ENCODE data around the gene CCDC43. TPM values are rescaled to one million over a fixed set of nuclear protein-coding genes. Genes with fewer than 3 reads are reported as not detected.

Gene CCDC43
- total and polyA plus RNA-seq, 2 donors (not counting 3 experiments of a cell fraction or from before 2014, with no cell fraction given): 5.9 to 31.7 TPM

- POLR2A ChIA-PET: no interaction called here
- BruUV-seq (replicated peaks): no TSS peak
- TF ChIP-seq JUN (IDR thresholded peaks at IDR 0.05; ENCODE audit: borderline replicate concordance, insufficient read depth, insufficient read length, low read depth) (no peak), MYC (IDR thresholded peaks at IDR 0.05; ENCODE audit: low read depth, low read length) (no peak), POLR2AphosphoS5 (IDR thresholded peaks at IDR 0.05; ENCODE audit: insufficient read depth, low read depth, low read length) (no peak), FOS (IDR thresholded peaks at IDR 0.05; ENCODE audit: borderline replicate concordance, insufficient read depth, low read length) (no peak), GATA2 (IDR thresholded peaks at IDR 0.05; ENCODE audit: insufficient read depth, insufficient read length, low read depth, low read length) (no peak), EZH2 (IDR thresholded peaks at IDR 0.05; ENCODE audit: borderline replicate concordance, low read depth, low read length, severe bottlenecking) (no peak)
- TF ChIP-seq, protein P1, sequence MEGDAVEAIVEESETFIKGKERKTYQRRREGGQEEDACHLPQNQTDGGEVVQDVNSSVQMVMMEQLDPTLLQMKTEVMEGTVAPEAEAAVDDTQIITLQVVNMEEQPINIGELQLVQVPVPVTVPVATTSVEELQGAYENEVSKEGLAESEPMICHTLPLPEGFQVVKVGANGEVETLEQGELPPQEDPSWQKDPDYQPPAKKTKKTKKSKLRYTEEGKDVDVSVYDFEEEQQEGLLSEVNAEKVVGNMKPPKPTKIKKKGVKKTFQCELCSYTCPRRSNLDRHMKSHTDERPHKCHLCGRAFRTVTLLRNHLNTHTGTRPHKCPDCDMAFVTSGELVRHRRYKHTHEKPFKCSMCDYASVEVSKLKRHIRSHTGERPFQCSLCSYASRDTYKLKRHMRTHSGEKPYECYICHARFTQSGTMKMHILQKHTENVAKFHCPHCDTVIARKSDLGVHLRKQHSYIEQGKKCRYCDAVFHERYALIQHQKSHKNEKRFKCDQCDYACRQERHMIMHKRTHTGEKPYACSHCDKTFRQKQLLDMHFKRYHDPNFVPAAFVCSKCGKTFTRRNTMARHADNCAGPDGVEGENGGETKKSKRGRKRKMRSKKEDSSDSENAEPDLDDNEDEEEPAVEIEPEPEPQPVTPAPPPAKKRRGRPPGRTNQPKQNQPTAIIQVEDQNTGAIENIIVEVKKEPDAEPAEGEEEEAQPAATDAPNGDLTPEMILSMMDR (IDR thresholded peaks at IDR 0.05; ENCODE audit: extremely low read depth in 1 of 2, insufficient read depth in 1 of 2, low read depth in 1 of 2, low read length in 2 of 2): no peak
- TF ChIP-seq, protein P2, sequence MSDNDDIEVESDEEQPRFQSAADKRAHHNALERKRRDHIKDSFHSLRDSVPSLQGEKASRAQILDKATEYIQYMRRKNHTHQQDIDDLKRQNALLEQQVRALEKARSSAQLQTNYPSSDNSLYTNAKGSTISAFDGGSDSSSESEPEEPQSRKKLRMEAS (IDR thresholded peaks at IDR 0.05; ENCODE audit: insufficient read depth, insufficient read length): no peak
- H3K9me3 ChIP-seq (replicated peaks; ENCODE audit: control insufficient read depth, insufficient read depth, low read length): no peaks in the 10 kb centered on the region
- H3K4me1 ChIP-seq (ENCODE audit: control insufficient read depth, extremely low read depth, insufficient read depth, low read length): no peaks in the 10 kb centered on the region
- no peaks in the 10 kb centered on the region for H3K9me1 ChIP-seq (replicated peaks; ENCODE audit: control insufficient read depth, extremely low read depth, insufficient read depth, low read length)
- no peak overlapping the region for H3K4me2 ChIP-seq (ENCODE audit: insufficient read depth, low read length)
- no peaks in the 10 kb centered on the region for H3K79me2 ChIP-seq (ENCODE audit: control insufficient read depth, insufficient read depth, low read length)
- no peak overlapping the region for H3K27ac ChIP-seq (ENCODE audit: insufficient read depth, low read depth, low read length)
- H2AFZ ChIP-seq (ENCODE audit: low read depth, low read length): no peak overlapping the region
- no peaks in the 10 kb centered on the region for H3K36me3 ChIP-seq (ENCODE audit: control insufficient read depth in 2 of 2, extremely low read depth in 1 of 2, insufficient read depth in 2 of 2, low read length in 2 of 2)
- DNase-seq (ENCODE audit: low read depth, low spot score) (no peak), FAIRE-seq (no peak)
- H3K9ac ChIP-seq (replicated peaks; ENCODE audit: extremely low read depth, insufficient read depth, low read length): no peak overlapping the region
- intact Hi-C loops (cut with micrococcal nuclease): no loop called here
- peaks cover 2 to 16% of the 10 kb centered on the region in 2 experiments for H3K27me3 ChIP-seq (ENCODE audit: control insufficient read depth in 2 of 2, insufficient read depth in 2 of 2, low read length in 2 of 2)
- dilution Hi-C loops (cut with MboI; ENCODE audit: extremely low pct_ligation_motif_present, low sequenced_read_pairs): no loop called here
- no peaks in the 10 kb centered on the region for H4K20me1 ChIP-seq (replicated peaks; ENCODE audit: control insufficient read depth, extremely low read depth, insufficient read depth, low read length)
- no peak overlapping the region for H3K4me3 ChIP-seq (replicated peaks in 1 of 3; ENCODE audit: insufficient read depth in 1 of 3, low read depth in 1 of 3, low read length in 3 of 3)
- CTCF ChIA-PET: interaction anchor here (0.5 to 1.9 kb wide), 5 partner anchors 17 to 123 kb away, joined by 3 to 7 read pairs (median 3); no protein-coding TSS in a partner anchor
Measured at GRCh38 chr17:44642834-44643233, 46.7 kb downstream of the CCDC43 start.

Measured in endothelial cell of umbilical vein (primary cell).